ENCODE data around the gene GPR157. TPM values are rescaled to one million over a fixed set of nuclear protein-coding genes. Genes with fewer than 3 reads are reported as not detected.

The GPR157 gene
- total and polyA plus RNA-seq, 8 donors, result 15.2 to 36.5 (median 22.9) TPM

DNA sequence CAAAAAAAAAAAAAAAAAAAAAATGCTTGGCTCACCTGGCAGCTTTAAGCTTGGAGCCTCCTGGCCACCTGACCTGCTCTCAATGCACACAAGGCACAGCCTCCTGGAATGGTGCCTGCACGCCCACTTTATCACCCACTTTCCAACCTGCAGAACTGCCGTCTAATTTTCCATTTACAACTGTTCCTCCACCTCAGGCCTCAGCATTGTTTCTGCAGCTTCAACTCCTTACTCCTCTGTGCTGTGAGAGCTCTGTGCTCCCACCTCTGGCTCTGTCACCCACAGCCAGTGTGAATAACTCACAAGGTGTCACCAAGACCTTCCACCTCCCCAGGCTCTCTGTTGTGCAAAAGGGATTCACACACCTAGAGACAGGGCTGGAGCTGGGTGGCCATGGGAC, 38.7 kb upstream of the GPR157 start:
- Histone ChIP-seq H3K36me3 (no peaks in the 10 kb centered on the region), H3K27me3 (no peaks in the 10 kb centered on the region), H3K27ac (no peak overlapping the region), H3K4me1 (peaks cover 26 to 28% of the 10 kb centered on the region in 2 donors), H3K4me3 (no peak overlapping the region), H3K9me3 (no peaks in the 10 kb centered on the region)
- intact Hi-C loops (cut with DNase I), result no loop called here
- DNase-seq (peak in 1 of 4 donors; percentile 45), ATAC-seq (no peak)
- TF ChIP-seq, protein P1, sequence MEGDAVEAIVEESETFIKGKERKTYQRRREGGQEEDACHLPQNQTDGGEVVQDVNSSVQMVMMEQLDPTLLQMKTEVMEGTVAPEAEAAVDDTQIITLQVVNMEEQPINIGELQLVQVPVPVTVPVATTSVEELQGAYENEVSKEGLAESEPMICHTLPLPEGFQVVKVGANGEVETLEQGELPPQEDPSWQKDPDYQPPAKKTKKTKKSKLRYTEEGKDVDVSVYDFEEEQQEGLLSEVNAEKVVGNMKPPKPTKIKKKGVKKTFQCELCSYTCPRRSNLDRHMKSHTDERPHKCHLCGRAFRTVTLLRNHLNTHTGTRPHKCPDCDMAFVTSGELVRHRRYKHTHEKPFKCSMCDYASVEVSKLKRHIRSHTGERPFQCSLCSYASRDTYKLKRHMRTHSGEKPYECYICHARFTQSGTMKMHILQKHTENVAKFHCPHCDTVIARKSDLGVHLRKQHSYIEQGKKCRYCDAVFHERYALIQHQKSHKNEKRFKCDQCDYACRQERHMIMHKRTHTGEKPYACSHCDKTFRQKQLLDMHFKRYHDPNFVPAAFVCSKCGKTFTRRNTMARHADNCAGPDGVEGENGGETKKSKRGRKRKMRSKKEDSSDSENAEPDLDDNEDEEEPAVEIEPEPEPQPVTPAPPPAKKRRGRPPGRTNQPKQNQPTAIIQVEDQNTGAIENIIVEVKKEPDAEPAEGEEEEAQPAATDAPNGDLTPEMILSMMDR (IDR thresholded peaks at IDR 0.05), result no peak

DNA sequence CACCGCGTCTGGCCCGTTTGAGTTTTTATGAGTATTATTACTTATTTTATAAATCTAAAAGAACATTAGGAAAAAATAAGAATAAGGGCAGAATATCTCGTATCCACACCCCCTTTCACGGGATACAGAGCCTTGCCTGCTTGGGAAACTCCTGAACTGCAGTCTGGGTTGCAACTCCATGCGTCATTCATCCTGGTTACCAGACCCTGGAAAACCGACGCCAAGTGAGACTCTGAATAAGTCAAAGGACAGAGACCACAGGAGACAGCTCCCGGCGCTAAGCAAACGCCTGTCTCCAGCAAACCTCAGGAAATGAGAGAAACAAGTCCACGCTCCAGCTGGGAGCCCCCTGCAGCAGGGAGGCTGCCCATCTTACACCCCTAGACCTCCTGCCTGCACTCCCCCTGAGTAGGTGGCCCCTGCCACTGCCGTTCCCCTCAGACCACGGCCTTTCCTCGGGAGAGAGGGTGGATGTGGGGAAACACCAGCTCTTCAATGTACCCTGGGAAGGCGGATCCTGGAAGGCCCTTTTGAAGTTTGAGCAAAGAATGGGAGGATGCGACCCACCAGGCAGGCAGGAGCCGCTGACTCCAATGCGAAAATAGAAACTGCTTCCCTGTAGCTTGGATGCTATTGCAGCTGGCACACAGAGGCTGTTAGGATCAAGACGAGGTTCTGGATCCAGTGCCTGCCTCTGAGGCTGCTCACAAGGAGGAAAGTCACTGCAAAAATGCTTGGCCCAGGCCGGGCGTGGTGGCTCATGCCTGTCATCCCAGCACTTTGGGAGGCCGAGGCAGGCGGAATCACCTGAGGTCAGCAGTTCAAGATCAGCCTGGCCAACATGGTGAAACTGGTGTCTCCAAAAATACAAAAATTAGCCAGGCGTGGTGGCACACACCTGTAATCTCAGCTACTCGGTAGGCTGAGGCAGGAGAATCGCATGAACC, 37.7 kb upstream of the GPR157 start:
- ATAC-seq, result no peak
- H3K4me1 ChIP-seq, result peaks cover 34 to 39% of the 10 kb centered on the region in 2 donors
- H3K27me3 ChIP-seq, result no peaks in the 10 kb centered on the region
- DNase-seq, result peak in 1 of 4 donors; percentile 62
- TF ChIP-seq, protein P1 (IDR thresholded peaks at IDR 0.05), result no peak
- no peak overlapping the region for H3K27ac ChIP-seq
- intact Hi-C loops (cut with DNase I), result no loop called here
- no peaks in the 10 kb centered on the region for H3K36me3 ChIP-seq
- no peak overlapping the region for H3K4me3 ChIP-seq
- no peaks in the 10 kb centered on the region for H3K9me3 ChIP-seq

DNA sequence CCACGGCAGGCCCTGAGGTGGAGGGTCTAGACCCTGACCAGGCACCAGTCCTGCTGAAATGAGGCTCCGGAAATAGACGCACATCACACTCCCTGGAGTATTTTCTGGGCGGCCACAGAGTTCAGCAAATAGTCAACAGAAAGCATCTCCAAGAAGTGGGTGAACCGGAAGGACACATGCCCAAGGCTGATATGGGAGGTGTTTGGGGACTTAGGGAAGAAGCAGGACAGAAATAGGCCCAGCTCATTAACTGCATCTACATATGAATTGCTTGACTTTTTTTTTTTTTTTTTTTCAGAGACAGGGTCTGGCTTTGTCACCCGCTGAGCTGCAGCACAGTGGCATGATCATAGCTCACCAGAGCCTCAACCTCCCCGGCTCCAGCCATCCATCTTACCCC, 36.5 kb upstream of the GPR157 start:
- DNase-seq (no peak), ATAC-seq (no peak)
- TF ChIP-seq, protein P1 (IDR thresholded peaks at IDR 0.05), result no peak
- Histone ChIP-seq H3K27me3 (no peaks in the 10 kb centered on the region), H3K36me3 (no peaks in the 10 kb centered on the region), H3K27ac (peak overlapping the region in 1 of 2 donors; percentile 93), H3K9me3 (no peaks in the 10 kb centered on the region), H3K4me1 (peaks cover 34 to 46% of the 10 kb centered on the region in 2 donors), H3K4me3 (no peak overlapping the region)
- intact Hi-C loops (cut with DNase I), result no loop called here

DNA sequence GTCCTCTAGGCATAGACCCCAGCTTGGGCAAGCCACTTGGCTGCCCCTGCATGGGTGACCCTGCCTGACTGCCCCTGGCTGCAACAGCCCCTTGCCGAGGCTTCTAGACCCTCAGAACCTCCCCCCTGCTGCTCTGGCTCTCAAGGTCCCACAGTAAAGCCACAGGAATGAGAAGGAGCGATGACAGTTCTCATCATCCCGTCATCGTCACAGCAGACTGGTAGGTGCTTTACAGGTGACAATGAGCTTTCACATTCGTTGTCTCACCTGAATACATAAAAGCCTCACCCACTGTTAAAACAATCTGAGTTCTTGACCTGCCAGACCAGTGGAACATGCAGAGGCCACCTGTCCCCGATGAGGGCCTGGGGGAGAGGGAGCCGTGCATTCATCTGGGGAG, 36.0 kb upstream of the GPR157 start:
- Histone ChIP-seq H3K4me1 (peaks cover 34 to 46% of the 10 kb centered on the region in 2 donors), H3K27ac (peak overlapping the region; percentile 85 to 93), H3K27me3 (no peaks in the 10 kb centered on the region), H3K4me3 (no peak overlapping the region), H3K9me3 (no peaks in the 10 kb centered on the region), H3K36me3 (no peaks in the 10 kb centered on the region)
- intact Hi-C loops (cut with DNase I), result no loop called here
- DNase-seq (peak in 1 of 4 donors; percentile 45), ATAC-seq (no peak)
- TF ChIP-seq, protein P1 (IDR thresholded peaks at IDR 0.05), result no peak

DNA sequence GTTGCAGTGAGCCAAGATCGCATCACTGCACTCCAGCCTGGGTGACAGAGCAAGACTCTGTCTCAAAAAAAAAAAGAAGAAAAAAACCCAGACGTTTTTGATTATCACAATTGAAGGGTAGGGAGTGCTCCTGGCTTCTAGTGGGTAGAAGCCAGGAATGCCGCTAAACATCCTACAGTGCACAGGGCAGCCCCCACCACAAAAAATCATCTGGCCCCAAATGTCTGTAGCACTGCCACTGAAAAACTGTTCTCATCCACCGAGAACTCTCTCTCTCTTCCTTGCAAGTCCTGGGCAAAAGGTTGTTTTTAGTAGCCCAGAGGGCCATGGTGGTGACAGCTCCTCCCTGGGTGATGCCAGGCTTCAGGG, 35.6 kb upstream of the GPR157 start:
- DNase-seq (no peak), ATAC-seq (no peak)
- Histone ChIP-seq H3K4me1 (peaks cover 34 to 46% of the 10 kb centered on the region in 2 donors), H3K9me3 (no peaks in the 10 kb centered on the region), H3K27me3 (no peaks in the 10 kb centered on the region), H3K36me3 (no peaks in the 10 kb centered on the region), H3K27ac (peak overlapping the region; percentile 85 to 93), H3K4me3 (no peak overlapping the region)
- intact Hi-C loops (cut with DNase I), result no loop called here
- TF ChIP-seq, protein P1 (IDR thresholded peaks at IDR 0.05), result no peak

Measured in left lung (tissue), 10 donors.